Left cardiac atrium (tissue), 4 donors: ENCODE data around the gene SND1. TPM values are rescaled to one million over a fixed set of nuclear protein-coding genes. Genes with fewer than 3 reads are reported as not detected.

ENCODE experiments used
- ATAC-seq, 2 donors: fragments of 200-7000 bp; cut with Tn5 transposase; one replicate each; pipeline ENCODE4 v1.9.1; 2020; ENCODE audit warnings: mild to moderate bottlenecking in 2 of 2, moderate library complexity in 2 of 2
- DNase-seq: peaks from one replicate; pipeline ENCODE4 v3.0.0-alpha.2; 2020
- intact Hi-C, 2 donors: fragments of 100-400 bp; cut with DNase I; formaldehyde crosslinking; loops; one replicate each; pipeline versions ENCODE4 v1.14.1 to v1.15.1; 2022 to 2023
- total RNA-seq, 2 donors: library from RNA; stranded (reverse); fragmentation: NEBNext Ultra II Directional; extraction: Animal tissue kit (Norgen Biotek cat#: 25700); gene quantifications; one replicate each; pipeline ENCODE4 v1.2.1, GENCODE V29; 2021
- donor health status: DM: no; HTN: yes; CAD: no.
- donor health status: DM: no; HTN: yes; CAD: no; lungs with severe emphysema.
- donor health status: DM: yes; HTN: yes; CAD: no.
- donor health status: Dilated cardiomyopathy.

SND1 gene
- total RNA-seq, 2 donors from 2014 or later, result 91.8 to 111 TPM

- no peak for ATAC-seq
- intact Hi-C loops, result loop anchor here in 1 of 2 donors (10.0 kb wide), 1 partner anchor 313 kb away; no protein-coding TSS in a partner anchor
- DNase-seq, result no peak
Measured at GRCh38 chr7:127711872-127712271, 59.9 kb downstream of the SND1 start.

- DNase-seq (no peak), ATAC-seq (no peak)
- intact Hi-C loops, result loop anchor here in 1 of 2 donors (10.0 kb wide), 1 partner anchor 312 kb away; no protein-coding TSS in a partner anchor
Measured at GRCh38 chr7:127713006-127713405, 61.0 kb downstream of the SND1 start.

- ATAC-seq (peak in 1 of 2 donors; percentile 73), DNase-seq (no peak)
- intact Hi-C loops, result loop anchor here in 1 of 2 donors (10.0 kb wide), 1 partner anchor 311 kb away; no protein-coding TSS in a partner anchor
Measured at GRCh38 chr7:127713758-127714157, 61.8 kb downstream of the SND1 start.

- no peak for ATAC-seq
- DNase-seq, result no peak
- intact Hi-C loops, result loop anchor here in 1 of 2 donors (10.0 kb wide), 1 partner anchor 310 kb away; no protein-coding TSS in a partner anchor
Measured at GRCh38 chr7:127715272-127715671, 63.3 kb downstream of the SND1 start.

GRCh38 chr7:127715901-127716300 lies 63.9 kb downstream of the SND1 start:
- intact Hi-C loops, result loop anchor here in 1 of 2 donors (10.0 kb wide), 1 partner anchor 309 kb away; no protein-coding TSS in a partner anchor
- DNase-seq (no peak), ATAC-seq (no peak)

- ATAC-seq (no peak), DNase-seq (no peak)
- intact Hi-C loops, result loop anchor here in 1 of 2 donors (10.0 kb wide), 1 partner anchor 307 kb away; no protein-coding TSS in a partner anchor
Measured at GRCh38 chr7:127717502-127718339, 65.7 kb downstream of the SND1 start.

- intact Hi-C loops, result loop anchor here in 1 of 2 donors (10.0 kb wide), 1 partner anchor 306 kb away; no protein-coding TSS in a partner anchor
- no peak for ATAC-seq
Measured at GRCh38 chr7:127718340-127718679, 66.3 kb downstream of the SND1 start.

GRCh38 chr7:127726476-127726875 lies 74.5 kb downstream of the SND1 start:
- intact Hi-C loops, result no loop called here
- ATAC-seq (no peak), DNase-seq (no peak)

More at GRCh38 chr7:127718340-127718679, 66.3 kb downstream of the SND1 start:
- DNase-seq, result no peak

GRCh38 chr7:127730658-127731276 lies 78.8 kb downstream of the SND1 start:
- intact Hi-C loops, result no loop called here
- no peak for ATAC-seq
- DNase-seq, result no peak

GRCh38 chr7:127731431-127732080 lies 79.6 kb downstream of the SND1 start:
- DNase-seq (no peak), ATAC-seq (no peak)
- intact Hi-C loops, result no loop called here

GRCh38 chr7:127732306-127732705 lies 80.3 kb downstream of the SND1 start:
- ATAC-seq (no peak), DNase-seq (no peak)
- intact Hi-C loops, result no loop called here

GRCh38 chr7:127733986-127734385 lies 82.0 kb downstream of the SND1 start:
- DNase-seq, result no peak
- intact Hi-C loops, result no loop called here
- no peak for ATAC-seq

GRCh38 chr7:127736511-127736910 lies 84.5 kb downstream of the SND1 start:
- ATAC-seq, result no peak
- intact Hi-C loops, result no loop called here
- no peak for DNase-seq

- DNase-seq (no peak), ATAC-seq (no peak)
- intact Hi-C loops, result no loop called here
Measured at GRCh38 chr7:127738859-127739258, 86.9 kb downstream of the SND1 start.

- ATAC-seq (no peak), DNase-seq (no peak)
- intact Hi-C loops, result no loop called here
Measured at GRCh38 chr7:127741764-127742375, 89.9 kb downstream of the SND1 start.

- DNase-seq (no peak), ATAC-seq (no peak)
- intact Hi-C loops, result no loop called here
Measured at GRCh38 chr7:127745445-127745844, 93.5 kb downstream of the SND1 start.

- DNase-seq, result no peak
- ATAC-seq, result peak in 1 of 2 donors; percentile 59
- intact Hi-C loops, result no loop called here
Measured at GRCh38 chr7:127751062-127751461, 99.1 kb downstream of the SND1 start.

GRCh38 chr7:127751490-127752448 lies 99.8 kb downstream of the SND1 start:
- DNase-seq, result peak; percentile 25
- intact Hi-C loops, result no loop called here
- ATAC-seq, result peak in 1 of 2 donors; percentile 38
